PFSK-1 (cell line): ENCODE results near the gene PIK3R5.

ENCODE experiments used
- FOXP2 ChIP-seq: optimal IDR thresholded peaks from 2 replicates; pipeline ENCODE3; 2011; ENCODE audit warnings: borderline replicate concordance, control low read depth, inconsistent platforms; ENCODE audit not compliant: insufficient read depth; ENCODE audit errors: extremely low read length, extremely low read depth
- POLR2AphosphoS5 ChIP-seq: IDR thresholded peaks from 2 replicates; pipeline ENCODE4 v1.6.1; 2012; ENCODE audit warnings: low read depth, mild to moderate bottlenecking, control low read depth, low read length, moderate library complexity
- TAF1 ChIP-seq: IDR thresholded peaks from 2 replicates; pipeline ENCODE4 v1.6.1; 2012; ENCODE audit warnings: low read length, control low read depth, borderline replicate concordance; ENCODE audit not compliant: insufficient read depth
- TF ChIP-seq, protein P1 (sequence below), 2 experiments: IDR thresholded peaks; 2 replicates each; pipeline versions ENCODE4 v1.6.1 to v1.8.0; 2011 to 2012; ENCODE audit warnings: low read depth in 2 of 2, low read length in 2 of 2, control low read depth in 1 of 2, inconsistent platforms in 1 of 2, mild to moderate bottlenecking in 1 of 2, moderate library complexity in 1 of 2; ENCODE audit not compliant: insufficient read depth in 1 of 2

DNA sequence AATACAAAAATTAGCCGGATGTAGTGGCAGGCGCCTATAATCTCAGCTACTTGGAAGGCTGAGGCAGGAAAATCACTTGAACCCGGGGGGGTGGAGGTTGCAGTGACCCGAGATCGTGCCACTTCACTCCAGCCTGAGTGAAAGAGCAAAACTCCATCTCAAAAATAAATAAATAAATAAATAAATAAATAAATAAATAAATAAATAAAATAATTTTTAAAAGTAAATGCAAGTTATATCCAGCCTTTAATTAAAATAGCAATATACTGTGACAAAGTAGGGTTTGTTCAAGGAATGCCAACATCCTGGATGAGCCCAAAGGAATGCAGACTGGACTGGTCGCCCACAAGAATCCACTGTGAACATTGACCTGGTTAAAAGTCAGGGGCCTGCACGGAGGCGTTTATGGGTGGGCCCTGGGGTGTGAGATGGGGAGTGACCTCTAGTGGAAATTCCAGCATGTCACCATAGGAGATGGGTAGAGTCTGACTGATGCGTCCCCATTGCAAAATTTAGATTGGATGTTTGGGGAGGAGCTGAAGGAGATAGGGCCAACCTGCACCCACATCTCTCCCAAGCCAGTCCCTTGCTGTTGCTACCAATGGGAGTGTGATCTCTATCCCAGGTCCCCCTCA is 9.7 kb upstream of the PIK3R5 start:
- TF ChIP-seq TAF1 (no peak), FOXP2 (no peak), POLR2AphosphoS5 (no peak)
- TF ChIP-seq, protein P1, sequence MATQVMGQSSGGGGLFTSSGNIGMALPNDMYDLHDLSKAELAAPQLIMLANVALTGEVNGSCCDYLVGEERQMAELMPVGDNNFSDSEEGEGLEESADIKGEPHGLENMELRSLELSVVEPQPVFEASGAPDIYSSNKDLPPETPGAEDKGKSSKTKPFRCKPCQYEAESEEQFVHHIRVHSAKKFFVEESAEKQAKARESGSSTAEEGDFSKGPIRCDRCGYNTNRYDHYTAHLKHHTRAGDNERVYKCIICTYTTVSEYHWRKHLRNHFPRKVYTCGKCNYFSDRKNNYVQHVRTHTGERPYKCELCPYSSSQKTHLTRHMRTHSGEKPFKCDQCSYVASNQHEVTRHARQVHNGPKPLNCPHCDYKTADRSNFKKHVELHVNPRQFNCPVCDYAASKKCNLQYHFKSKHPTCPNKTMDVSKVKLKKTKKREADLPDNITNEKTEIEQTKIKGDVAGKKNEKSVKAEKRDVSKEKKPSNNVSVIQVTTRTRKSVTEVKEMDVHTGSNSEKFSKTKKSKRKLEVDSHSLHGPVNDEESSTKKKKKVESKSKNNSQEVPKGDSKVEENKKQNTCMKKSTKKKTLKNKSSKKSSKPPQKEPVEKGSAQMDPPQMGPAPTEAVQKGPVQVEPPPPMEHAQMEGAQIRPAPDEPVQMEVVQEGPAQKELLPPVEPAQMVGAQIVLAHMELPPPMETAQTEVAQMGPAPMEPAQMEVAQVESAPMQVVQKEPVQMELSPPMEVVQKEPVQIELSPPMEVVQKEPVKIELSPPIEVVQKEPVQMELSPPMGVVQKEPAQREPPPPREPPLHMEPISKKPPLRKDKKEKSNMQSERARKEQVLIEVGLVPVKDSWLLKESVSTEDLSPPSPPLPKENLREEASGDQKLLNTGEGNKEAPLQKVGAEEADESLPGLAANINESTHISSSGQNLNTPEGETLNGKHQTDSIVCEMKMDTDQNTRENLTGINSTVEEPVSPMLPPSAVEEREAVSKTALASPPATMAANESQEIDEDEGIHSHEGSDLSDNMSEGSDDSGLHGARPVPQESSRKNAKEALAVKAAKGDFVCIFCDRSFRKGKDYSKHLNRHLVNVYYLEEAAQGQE (IDR thresholded peaks at IDR 0.05; ENCODE audit: insufficient read depth in 1 of 2, low read depth in 2 of 2, low read length in 2 of 2) = no peak
